ENCODE data around the gene MRPS17.
"Not testable (repeated sequence)": the region's sequence is repeated elsewhere in the genome, so short reads cannot be mapped to it uniquely, and the experiment has no call there.

The MRPS17 gene

DNA sequence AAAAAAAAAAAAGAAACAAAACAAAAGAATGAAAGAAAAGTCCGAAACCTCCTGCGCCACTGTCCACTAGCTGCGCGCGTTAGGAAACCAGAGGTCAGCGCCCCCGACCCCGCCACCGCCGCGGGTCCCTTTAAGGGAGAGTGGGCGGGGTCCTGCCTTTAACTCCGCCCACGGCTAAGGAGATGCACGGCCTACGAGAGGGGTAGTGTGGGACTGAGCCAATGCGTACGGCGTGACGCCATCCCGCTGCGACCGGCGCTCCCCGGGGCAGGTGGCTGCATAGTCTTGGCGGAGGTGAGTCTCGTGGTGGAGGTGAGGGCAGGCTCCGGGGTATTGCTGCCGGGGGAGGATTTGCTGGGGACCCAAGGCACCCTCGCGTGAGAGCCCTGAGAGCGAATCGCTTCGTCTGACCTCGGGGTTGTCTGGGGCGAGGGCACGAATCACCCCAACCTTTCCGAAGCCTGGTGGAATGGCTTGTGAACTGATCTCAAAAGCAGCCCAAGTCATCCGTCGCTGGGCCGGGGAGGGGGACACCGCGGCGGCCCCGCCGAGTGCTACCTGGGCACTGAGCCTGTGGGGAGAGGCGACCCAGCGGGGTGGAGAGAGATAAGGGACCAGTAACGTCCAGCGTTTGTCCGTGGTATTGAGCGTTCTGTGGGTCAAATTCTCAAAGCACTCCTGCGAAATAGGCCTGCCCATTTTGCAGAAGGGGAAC, at the start of gene MRPS17:
TSS of gene MRPS17 (plus strand) at position 241 of the 715 bp plus-strand sequence. CDS start 1,319 bp downstream, outside the sequence.
- DNase-seq (ENCODE audit: low read depth in 2 of 2, low spot score in 1 of 2): peak; percentile 74 to 83

DNA sequence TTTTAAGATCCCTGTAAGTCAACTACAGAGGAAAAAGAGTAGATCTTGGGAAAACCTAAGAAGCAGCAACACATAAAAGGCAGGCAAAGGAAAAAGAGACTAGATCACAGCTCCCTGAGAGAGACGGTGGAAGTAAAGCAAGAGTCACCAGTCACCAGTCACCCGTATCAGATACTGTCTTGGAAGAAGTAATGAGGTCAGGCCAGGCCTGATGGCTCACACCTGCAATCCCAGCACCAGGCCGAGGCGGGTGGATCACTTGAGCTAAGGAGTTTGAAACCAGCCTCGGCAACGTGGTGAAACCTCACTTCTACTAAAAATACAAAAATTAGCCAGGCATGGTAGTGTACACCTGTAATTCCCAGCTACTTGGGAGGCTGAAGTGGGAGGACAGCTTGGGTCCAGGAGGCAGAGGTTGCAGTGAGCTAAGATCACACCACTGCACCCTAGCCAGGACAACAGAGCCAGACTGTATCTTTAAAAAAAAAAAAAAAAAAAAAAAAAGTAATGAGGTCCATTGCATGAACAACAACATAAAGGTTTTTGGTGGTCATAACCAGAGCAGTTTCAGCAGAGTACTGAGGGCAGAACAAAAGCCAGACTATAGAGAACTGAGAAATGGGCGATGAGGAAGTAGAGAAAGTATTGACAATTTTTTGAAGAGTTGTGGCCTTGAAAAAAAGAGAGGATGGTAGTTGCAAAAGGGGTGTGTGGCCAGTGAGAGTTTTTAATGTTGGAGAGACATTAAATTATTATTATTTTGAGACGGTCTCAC, 47.5 kb upstream of the MRPS17 start:
- DNase-seq (ENCODE audit: low read depth in 2 of 2, low spot score in 1 of 2): no peak

DNA sequence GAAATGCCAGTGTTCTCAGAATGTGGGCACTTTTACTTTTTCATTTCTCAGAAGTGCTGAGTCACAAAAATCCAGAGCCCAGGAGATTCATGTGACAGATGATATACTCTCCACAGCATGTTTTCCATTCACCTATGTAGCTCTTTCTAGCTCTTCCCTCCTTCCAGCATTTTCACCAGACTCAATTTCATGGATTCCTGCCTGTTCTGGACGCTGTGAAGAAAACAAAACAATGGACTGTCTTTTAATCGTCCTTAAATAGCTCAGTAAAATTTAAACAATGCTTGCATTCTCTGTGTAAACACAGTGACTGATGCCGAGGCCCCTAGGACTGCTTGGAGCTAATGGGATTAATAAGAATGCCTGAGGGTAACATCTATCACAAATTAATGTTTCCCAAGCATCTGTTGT, 38.9 kb upstream of the MRPS17 start:
- no peak for DNase-seq (ENCODE audit: low read depth in 2 of 2, low spot score in 1 of 2)

- no peak for DNase-seq (ENCODE audit: low read depth in 2 of 2, low spot score in 1 of 2)
These were observed 33.9 kb upstream of the MRPS17 start for GRCh38 chr7:55917771-55918170.

DNA sequence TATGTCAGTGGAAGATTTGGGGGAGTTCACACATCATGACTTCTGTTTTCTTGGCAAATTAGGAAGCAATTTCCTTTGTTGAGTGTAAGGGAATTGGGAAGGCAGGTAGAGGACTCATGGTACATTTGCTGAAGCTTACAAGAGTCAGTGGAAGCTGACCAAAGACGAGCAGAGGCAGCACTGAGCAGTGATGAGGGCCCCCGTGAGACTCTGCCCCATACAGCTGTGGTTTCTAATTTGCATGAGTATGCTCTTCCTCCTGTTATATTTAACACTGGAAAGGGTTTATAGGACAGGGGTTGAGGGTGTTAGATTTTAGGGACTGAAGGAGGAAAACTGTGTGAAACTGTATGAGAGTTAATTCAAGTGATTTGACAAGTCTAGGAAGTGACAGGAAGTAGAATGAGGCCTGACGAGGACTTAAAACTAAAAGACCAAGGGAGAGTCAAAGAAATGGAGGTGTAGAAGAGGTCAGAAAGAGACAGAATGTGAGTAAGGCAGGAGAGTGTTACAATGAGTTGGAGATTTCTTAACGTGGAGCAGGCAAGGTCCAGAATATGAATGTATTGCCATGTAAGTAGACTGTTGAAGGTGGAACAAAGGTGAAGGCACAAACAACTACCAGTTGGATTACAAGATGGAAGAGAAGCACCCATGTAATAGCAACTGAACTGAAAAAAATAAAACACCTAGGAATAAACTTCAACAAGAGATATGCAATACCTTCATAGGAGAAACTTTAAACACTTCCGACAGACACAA, 23.5 kb upstream of the MRPS17 start:
- no peak for DNase-seq (ENCODE audit: low read depth in 2 of 2, low spot score in 1 of 2)

GRCh38 chr7:55931421-55932151, 20.1 kb upstream of the MRPS17 start:
- DNase-seq (ENCODE audit: low read depth in 2 of 2, low spot score in 1 of 2): no peak

GRCh38 chr7:55939514-55940123, 12.1 kb upstream of the MRPS17 start:
- no peak for DNase-seq (ENCODE audit: low read depth in 2 of 2, low spot score in 1 of 2)

- no peak for DNase-seq (ENCODE audit: low read depth in 2 of 2, low spot score in 1 of 2)
These were observed 5.1 kb upstream of the MRPS17 start for GRCh38 chr7:55946545-55946944.

- DNase-seq (ENCODE audit: low read depth in 2 of 2, low spot score in 1 of 2): not testable (repeated sequence)
These were observed 635 bp downstream of the MRPS17 start for GRCh38 chr7:55952352-55952671.

DNA sequence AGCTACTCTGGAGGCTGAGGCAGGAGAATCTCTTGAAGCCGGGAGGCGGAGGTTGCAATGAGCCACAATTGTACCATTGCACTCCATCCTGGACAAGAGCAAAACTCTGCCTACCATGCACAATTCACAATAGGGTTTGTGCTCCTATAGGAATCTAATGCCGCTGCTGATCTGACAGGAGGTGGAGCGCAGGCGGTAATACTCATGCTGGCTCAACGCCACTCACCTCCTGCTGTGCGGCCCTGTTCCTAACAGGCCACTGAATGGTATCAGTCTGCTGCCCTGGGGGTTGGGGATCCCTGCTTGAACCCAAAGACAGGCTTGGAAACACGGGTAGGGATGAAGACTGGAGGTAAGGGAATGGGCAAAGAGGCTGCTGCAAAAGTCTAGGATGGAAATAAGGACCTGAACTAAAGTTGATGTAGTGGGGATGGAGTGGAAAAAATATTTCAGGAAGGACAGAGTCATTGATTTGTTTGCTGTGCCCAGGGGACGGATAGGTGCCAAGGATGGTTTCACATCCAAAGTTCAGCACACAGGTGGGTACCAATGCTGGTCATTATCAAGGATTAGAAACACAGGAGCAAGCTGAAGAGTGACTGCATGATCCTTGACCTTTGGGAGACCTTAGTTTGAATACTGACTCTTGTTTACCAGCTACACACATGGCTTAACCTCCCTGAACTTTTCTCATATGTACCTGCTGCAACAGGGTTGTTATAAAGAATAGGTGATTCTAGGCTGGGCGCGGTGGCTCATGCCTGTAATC, 2.2 kb downstream of the MRPS17 start:
- no peak for DNase-seq (ENCODE audit: low read depth in 2 of 2, low spot score in 1 of 2)

DNA sequence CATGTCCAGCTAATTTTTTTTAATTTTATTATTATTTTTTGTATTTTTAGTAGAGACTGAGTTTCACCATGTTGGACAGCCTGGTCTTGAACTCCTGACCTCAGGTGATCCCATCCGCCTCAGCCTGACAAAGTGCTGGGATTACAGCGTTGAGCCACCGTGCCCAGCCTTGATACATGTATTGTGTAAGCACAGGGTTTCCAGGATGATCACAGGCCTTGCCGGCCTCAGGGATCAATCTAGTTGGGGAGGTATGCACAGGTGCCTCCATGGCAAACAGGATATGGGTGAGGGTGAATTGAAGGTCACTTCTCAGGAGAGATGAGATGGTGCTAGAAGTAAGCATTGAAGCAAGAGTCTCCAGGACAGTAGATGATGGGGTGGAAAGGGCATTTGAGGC, 5.5 kb downstream of the MRPS17 start:
- DNase-seq (ENCODE audit: low read depth in 2 of 2, low spot score in 1 of 2): no peak

DNA sequence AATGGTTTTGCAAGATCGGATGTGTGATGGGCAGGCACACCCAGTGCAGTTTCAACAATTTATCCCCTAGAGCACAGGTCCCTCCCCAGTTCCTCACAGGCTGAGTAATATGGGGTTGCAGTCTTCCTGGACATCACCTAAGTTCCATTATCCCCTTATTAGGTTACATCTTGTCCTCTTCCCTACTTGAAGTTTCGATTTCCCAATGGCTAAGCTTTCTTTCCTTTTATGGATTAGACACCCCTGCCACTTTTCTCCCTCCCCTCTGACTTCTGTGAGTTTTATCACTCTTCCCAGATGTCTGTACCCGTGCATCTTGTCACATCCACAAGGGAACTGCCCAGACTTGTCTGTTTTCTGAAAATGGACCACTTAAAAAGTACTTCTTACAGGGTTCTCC, 10.3 kb downstream of the MRPS17 start:
- DNase-seq (ENCODE audit: low read depth in 2 of 2, low spot score in 1 of 2): no peak

GRCh38 chr7:55963584-55964168, 12.0 kb downstream of the MRPS17 start:
- DNase-seq (ENCODE audit: low read depth in 2 of 2, low spot score in 1 of 2): no peak

DNA sequence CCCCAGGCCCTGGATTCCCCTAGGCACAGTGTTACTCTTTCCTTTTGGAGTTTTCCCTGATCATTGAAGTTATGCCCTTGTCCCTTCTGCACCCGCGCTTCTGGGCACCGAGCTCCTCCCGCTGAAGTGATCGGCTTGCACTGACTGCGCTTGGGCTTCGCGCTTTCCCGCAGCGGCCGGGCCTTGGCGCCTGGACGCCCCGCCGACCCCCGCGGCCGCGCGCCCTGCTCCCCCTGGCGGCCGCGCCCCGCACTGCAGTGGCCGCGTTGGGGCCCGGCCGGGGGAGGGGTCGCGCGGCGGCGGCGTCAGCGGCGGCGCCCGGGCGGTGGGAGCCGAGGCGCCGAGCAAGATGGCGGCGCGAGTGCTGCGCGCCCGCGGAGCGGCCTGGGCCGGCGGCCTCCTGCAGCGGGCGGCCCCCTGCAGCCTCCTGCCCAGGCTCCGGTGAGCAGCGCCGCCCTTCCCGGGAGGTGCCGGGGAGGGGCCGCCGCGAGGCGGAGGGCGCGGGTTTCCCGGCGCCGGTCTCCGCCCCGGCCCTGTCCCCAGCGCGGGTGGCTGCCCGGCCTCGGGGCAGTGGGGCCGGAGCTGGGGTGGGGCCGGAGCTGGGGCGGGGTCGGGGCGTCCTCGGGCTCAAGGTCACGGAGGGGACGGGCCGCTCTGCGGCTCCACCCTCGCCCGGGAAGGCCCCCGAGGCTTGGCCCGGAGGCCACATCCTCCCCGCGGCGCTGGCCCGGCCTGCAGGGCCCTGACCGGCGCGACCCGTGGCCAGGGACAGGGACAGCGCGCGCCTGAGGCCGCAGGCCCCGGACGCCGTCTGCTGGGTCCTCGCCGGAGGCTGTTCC, 12.8 kb downstream of the MRPS17 start, which contains the start of gene NIPSNAP2:
TSS of gene NIPSNAP2 (plus strand) at position 325 of the 839 bp plus-strand sequence. CDS start at position 350, 25 bp downstream.
- peak; percentile 14 to 19 for DNase-seq (ENCODE audit: low read depth in 2 of 2, low spot score in 1 of 2)

- DNase-seq (ENCODE audit: low read depth in 2 of 2, low spot score in 1 of 2): no peak
These were observed 13.4 kb downstream of the MRPS17 start for GRCh38 chr7:55965100-55965470.

DNA sequence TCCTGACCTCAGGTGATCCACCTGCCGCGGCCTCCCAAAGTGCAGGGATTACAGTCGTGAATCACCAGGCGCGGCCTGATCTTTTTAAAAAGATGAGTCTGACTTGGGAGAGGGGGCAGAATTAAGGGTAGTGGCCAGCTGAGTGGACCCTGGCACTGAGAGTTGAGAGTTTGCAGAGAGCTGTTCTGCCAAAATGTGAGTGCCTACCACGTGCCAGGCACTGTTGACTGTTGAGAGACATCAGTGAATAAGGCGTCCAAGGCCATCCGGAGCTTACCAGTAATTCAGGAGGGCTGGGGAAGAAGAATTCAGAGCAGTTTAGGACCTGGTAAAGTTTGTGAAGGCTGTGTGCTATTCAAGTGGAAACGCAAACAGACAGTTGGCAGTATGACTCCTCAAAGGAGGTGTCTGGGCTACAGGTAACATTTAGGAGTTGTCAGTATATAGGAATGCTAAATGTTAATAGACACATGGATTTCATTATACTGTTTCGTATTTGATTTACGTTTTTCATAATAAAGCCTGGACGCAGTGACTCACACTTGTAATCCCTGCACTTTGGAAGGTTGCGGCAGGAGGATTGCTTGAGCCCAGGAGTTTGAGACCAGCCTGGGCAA, 14.2 kb downstream of the MRPS17 start:
- no peak for DNase-seq (ENCODE audit: low read depth in 2 of 2, low spot score in 1 of 2)

DNA sequence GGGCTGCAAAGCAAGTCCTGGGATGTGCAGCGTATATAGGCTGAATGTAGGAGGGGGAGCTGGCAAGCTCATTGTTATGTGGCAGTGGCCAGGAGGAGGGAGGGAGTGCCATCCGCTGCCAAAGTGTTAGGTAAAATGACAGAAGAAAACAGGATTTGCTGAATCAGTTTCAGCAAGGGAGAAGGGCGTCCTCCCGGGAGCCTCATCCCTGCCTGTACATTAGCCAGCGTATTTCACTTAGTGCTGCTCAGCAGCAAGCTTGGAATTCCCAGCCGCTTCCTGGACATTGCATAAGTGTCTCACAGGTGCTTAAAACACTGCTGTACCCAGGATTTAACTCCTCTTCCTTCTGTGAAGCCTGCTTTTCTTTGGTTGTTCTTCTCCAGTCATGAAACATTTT, 15.2 kb downstream of the MRPS17 start:
- DNase-seq (ENCODE audit: low read depth in 2 of 2, low spot score in 1 of 2): no peak

DNA sequence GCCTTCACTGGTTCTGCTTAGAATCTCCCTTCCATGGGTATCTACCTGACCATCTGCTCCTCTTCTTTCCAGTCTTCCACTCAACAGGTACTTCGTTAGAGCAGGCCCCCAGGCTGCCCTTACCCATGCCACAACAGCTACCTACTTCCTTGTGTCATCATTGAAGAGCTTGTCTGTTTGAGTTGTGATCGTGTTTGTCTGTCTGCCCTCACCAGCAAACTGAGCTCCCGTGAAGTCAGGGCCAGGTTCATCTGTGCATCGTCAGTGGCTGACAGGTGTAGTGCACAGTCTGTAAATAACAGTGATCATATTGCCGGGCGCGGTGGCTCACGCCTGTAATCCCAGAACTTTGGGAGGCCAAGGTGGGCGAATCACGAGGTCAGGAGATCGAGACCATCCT, 17.7 kb downstream of the MRPS17 start:
- no peak for DNase-seq (ENCODE audit: low read depth in 2 of 2, low spot score in 1 of 2)

Measured in stimulated activated CD8-positive, alpha-beta memory T cell treated with anti-CD3 and anti-CD28 coated beads, Interleukin-4, amount 100 ng/mL, for 1 hour (primary cell).